HepG2 (cell line): Measurements from ENCODE around the gene PLEKHN1. TPM values are rescaled to one million over a fixed set of nuclear protein-coding genes. Genes with fewer than 3 reads are reported as not detected.

Experiments used
- CENPX ChIP-seq: sonication (generic); formaldehyde crosslinking; IDR thresholded peaks from 2 replicates; pipeline ENCODE4 v1.9.0; 2021; ENCODE audit warnings: mild to moderate bottlenecking, missing genetic modification reagents, moderate library complexity
- HNF4G ChIP-seq, 2 experiments: sonication (generic) in 1 of 2; formaldehyde crosslinking in 1 of 2; IDR thresholded peaks; 2 replicates each; pipeline versions ENCODE4 v1.4.0 to v1.6.1; 2011 to 2020; ENCODE audit warnings: borderline replicate concordance in 2 of 2, low read depth in 2 of 2, mild to moderate bottlenecking in 2 of 2, low read length in 1 of 2, missing genetic modification reagents in 1 of 2, moderate library complexity in 1 of 2
- KLF15 ChIP-seq: sonication (generic); formaldehyde crosslinking; IDR thresholded peaks from 2 replicates; pipeline ENCODE4 v1.8.1; 2023; ENCODE audit warnings: borderline replicate concordance, mild to moderate bottlenecking, inconsistent platforms, missing genetic modification reagents, mixed read lengths
- NR2F2 ChIP-seq: IDR thresholded peaks from 2 replicates; pipeline ENCODE4 v1.6.1; 2012; ENCODE audit warnings: low read depth, inconsistent platforms, borderline replicate concordance
- ONECUT2 ChIP-seq: sonication (generic); formaldehyde crosslinking; IDR thresholded peaks from 2 replicates; pipeline ENCODE4 v1.4.0; 2020; ENCODE audit warnings: missing genetic modification reagents
- PRMT3 ChIP-seq: sonication (generic); formaldehyde crosslinking; IDR thresholded peaks from 2 replicates; pipeline ENCODE4 v1.8.1; 2022; ENCODE audit warnings: low read depth, mild to moderate bottlenecking, moderate library complexity, missing genetic modification reagents, borderline replicate concordance
- SRSF1 ChIP-seq: fragments of 200-400 bp; formaldehyde crosslinking; optimal IDR thresholded peaks from 2 replicates; pipeline ENCODE3; 2017; ENCODE audit warnings: mild to moderate bottlenecking, low read depth, low read length, moderate library complexity
- TOPORS ChIP-seq: sonication (generic); formaldehyde crosslinking; IDR thresholded peaks from 2 replicates; pipeline ENCODE4 v1.8.0; 2023; ENCODE audit warnings: mild to moderate bottlenecking, missing genetic modification reagents
- ZNF333 ChIP-seq: sonication (generic); formaldehyde crosslinking; IDR thresholded peaks from 2 replicates; pipeline ENCODE4 v1.4.0; 2020; ENCODE audit warnings: mild to moderate bottlenecking, missing genetic modification reagents, borderline replicate concordance
- ZNF382 ChIP-seq: sonication (generic); formaldehyde crosslinking; IDR thresholded peaks from 2 replicates; pipeline ENCODE4 v1.5.0; 2020; ENCODE audit warnings: missing genetic modification reagents, mild to moderate bottlenecking, borderline replicate concordance
- ZNF672 ChIP-seq: sonication (generic); formaldehyde crosslinking; IDR thresholded peaks from 2 replicates; pipeline ENCODE4 v1.8.1; 2022; ENCODE audit warnings: missing genetic modification reagents
- ZNF790 ChIP-seq: sonication (generic); formaldehyde crosslinking; IDR thresholded peaks from 2 replicates; pipeline ENCODE4 v1.8.0; 2022; ENCODE audit warnings: missing genetic modification reagents, mild to moderate bottlenecking, borderline replicate concordance
- polyA plus RNA-seq, 8 experiments: library from polyadenylated mRNA; depleted of rRNA in 3 of 8; stranded (reverse) in 7 of 8; unstranded in 1 of 8; fragments of >200 nt; fragmentation: Illumina TruSeq in 4 of 8; extraction: Trizol in 4 of 8; gene quantifications; 2 replicates each; pipeline versions ENCODE4 v1.2.1 to v1.2.3, GENCODE V29; 2011 to 2016; ENCODE audit warnings: low read depth in 4 of 8, missing spikeins in 1 of 8, mixed read lengths in 1 of 8; ENCODE audit not compliant: insufficient read depth in 1 of 8
- total RNA-seq, 5 experiments: library from RNA; depleted of rRNA; stranded (reverse); fragments of >200 nt; fragmentation: Illumina TruSeq; extraction: Trizol; gene quantifications; 2 replicates each; pipeline ENCODE4 v1.2.3, GENCODE V29; 2016; ENCODE audit warnings: low read depth in 1 of 5
- TF ChIP-seq, protein P1 (sequence below): sonication (generic); formaldehyde crosslinking; conservative IDR thresholded peaks from 2 replicates; pipeline ENCODE4 v1.4.0; 2020; ENCODE audit warnings: missing genetic modification reagents
- TF ChIP-seq, protein P2 (sequence below): sonication (generic); formaldehyde crosslinking; IDR thresholded peaks from 2 replicates; pipeline ENCODE4 v1.9.0; 2021; ENCODE audit warnings: missing genetic modification reagents, borderline replicate concordance
- TF ChIP-seq, protein P3 (sequence below): sonication (generic); formaldehyde crosslinking; IDR thresholded peaks from 2 replicates; pipeline ENCODE4 v1.4.0; 2020; ENCODE audit warnings: missing genetic modification reagents
- TF ChIP-seq, protein P4 (sequence below): sonication (generic); formaldehyde crosslinking; IDR thresholded peaks from 2 replicates; pipeline ENCODE4 v1.5.0; 2020; ENCODE audit warnings: mild to moderate bottlenecking, missing genetic modification reagents, borderline replicate concordance
- TF ChIP-seq, protein P5 (sequence below): sonication (generic); formaldehyde crosslinking; IDR thresholded peaks from 2 replicates; pipeline ENCODE4 v1.5.1; 2020; ENCODE audit warnings: missing genetic modification reagents, mild to moderate bottlenecking, borderline replicate concordance

PLEKHN1 gene
- total and polyA plus RNA-seq, 2 of the 13 experiments (the other 11 are each of a cell fraction or from before 2014, with no cell fraction given): 0.42 to 0.58 TPM

DNA sequence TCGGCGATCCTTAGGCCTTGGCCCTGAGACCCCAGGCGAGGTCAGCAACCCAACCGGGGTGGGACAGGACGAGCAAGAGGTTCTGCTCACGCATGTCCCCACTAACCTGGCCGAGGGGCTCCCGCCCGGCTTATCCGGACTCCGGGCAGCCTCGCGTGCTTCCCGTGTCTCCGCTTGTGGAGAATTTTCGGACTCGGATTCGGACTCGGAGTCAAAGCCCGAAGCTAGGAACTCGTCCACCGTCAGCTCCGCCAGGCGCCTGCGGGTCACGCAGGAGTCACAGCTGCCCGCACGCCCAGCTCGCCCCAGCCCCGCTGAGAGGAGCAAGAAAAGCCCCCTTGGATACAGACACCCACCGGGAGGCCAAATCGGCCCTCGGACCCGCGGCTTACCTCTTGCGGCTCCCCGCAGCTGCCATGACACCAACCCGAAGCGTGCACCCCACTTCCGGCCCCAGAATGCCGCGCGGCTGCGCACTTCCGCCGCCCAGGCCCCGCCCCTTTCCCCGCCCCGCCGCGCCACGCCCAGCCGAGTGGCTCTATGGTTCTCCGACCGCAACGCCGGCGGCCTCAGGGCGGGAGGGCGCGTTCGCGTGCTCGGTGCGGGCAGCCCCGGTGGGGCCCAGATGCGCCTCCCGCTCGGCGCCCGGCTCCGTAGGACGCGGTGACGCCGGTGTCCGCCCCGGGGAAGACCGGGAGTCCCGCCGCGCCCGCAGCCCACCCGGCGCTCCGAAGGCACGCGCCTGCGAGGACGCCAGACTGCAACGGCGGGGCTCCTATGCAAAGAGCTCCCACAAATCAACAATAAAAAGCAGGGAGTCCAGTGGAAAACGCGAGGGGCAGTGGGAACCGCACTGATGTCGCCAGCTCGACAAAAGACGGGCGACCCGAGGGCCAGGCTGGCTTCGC lies 7.2 kb upstream of the PLEKHN1 start, which contains the start of gene NOC2L (continued):
- TF ChIP-seq, protein P1, sequence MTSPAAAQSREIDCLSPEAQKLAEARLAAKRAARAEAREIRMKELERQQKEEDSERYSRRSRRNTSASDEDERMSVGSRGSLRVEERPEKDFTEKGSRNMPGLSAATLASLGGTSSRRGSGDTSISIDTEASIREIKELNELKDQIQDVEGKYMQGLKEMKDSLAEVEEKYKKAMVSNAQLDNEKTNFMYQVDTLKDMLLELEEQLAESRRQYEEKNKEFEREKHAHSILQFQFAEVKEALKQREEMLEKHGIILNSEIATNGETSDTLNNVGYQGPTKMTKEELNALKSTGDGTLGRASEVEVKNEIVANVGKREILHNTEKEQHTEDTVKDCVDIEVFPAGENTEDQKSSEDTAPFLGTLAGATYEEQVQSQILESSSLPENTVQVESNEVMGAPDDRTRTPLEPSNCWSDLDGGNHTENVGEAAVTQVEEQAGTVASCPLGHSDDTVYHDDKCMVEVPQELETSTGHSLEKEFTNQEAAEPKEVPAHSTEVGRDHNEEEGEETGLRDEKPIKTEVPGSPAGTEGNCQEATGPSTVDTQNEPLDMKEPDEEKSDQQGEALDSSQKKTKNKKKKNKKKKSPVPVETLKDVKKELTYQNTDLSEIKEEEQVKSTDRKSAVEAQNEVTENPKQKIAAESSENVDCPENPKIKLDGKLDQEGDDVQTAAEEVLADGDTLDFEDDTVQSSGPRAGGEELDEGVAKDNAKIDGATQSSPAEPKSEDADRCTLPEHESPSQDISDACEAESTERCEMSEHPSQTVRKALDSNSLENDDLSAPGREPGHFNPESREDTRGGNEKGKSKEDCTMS (CRISPR knock-in tag): no peak
- TF ChIP-seq ZNF333: no peak
- TF ChIP-seq, protein P2, sequence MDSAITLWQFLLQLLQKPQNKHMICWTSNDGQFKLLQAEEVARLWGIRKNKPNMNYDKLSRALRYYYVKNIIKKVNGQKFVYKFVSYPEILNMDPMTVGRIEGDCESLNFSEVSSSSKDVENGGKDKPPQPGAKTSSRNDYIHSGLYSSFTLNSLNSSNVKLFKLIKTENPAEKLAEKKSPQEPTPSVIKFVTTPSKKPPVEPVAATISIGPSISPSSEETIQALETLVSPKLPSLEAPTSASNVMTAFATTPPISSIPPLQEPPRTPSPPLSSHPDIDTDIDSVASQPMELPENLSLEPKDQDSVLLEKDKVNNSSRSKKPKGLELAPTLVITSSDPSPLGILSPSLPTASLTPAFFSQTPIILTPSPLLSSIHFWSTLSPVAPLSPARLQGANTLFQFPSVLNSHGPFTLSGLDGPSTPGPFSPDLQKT: 0 out of 2 replicates have a peak, but pooled peaks have one; percentile 51
- TF ChIP-seq TOPORS: no peak
- no peak for TF ChIP-seq ONECUT2 (CRISPR knock-in tag)
- TF ChIP-seq ZNF672: no peak
- TF ChIP-seq ZNF790 (CRISPR knock-in tag): no peak
- no peak for TF ChIP-seq SRSF1
- TF ChIP-seq, protein P3, sequence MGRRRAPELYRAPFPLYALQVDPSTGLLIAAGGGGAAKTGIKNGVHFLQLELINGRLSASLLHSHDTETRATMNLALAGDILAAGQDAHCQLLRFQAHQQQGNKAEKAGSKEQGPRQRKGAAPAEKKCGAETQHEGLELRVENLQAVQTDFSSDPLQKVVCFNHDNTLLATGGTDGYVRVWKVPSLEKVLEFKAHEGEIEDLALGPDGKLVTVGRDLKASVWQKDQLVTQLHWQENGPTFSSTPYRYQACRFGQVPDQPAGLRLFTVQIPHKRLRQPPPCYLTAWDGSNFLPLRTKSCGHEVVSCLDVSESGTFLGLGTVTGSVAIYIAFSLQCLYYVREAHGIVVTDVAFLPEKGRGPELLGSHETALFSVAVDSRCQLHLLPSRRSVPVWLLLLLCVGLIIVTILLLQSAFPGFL (CRISPR knock-in tag): no peak
- TF ChIP-seq, protein P4, sequence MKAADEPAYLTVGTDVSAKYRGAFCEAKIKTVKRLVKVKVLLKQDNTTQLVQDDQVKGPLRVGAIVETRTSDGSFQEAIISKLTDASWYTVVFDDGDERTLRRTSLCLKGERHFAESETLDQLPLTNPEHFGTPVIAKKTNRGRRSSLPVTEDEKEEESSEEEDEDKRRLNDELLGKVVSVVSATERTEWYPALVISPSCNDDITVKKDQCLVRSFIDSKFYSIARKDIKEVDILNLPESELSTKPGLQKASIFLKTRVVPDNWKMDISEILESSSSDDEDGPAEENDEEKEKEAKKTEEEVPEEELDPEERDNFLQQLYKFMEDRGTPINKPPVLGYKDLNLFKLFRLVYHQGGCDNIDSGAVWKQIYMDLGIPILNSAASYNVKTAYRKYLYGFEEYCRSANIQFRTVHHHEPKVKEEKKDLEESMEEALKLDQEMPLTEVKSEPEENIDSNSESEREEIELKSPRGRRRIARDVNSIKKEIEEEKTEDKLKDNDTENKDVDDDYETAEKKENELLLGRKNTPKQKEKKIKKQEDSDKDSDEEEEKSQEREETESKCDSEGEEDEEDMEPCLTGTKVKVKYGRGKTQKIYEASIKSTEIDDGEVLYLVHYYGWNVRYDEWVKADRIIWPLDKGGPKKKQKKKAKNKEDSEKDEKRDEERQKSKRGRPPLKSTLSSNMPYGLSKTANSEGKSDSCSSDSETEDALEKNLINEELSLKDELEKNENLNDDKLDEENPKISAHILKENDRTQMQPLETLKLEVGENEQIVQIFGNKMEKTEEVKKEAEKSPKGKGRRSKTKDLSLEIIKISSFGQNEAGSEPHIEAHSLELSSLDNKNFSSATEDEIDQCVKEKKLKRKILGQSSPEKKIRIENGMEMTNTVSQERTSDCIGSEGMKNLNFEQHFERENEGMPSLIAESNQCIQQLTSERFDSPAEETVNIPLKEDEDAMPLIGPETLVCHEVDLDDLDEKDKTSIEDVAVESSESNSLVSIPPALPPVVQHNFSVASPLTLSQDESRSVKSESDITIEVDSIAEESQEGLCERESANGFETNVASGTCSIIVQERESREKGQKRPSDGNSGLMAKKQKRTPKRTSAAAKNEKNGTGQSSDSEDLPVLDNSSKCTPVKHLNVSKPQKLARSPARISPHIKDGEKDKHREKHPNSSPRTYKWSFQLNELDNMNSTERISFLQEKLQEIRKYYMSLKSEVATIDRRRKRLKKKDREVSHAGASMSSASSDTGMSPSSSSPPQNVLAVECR: peak; percentile 91; the same call in 1 of the 2 replicates
- no peak for TF ChIP-seq ZNF382 (CRISPR knock-in tag)
- TF ChIP-seq HNF4G (IDR thresholded peaks at IDR 0.05; ENCODE audit: borderline replicate concordance, low read depth, low read length): no peak
- TF ChIP-seq HNF4G (CRISPR knock-in tag; IDR thresholded peaks at IDR 0.05; ENCODE audit: borderline replicate concordance, low read depth): no peak
- TF ChIP-seq NR2F2: no peak
- TF ChIP-seq KLF15 (CRISPR knock-in tag): no peak
- TF ChIP-seq, protein P5, sequence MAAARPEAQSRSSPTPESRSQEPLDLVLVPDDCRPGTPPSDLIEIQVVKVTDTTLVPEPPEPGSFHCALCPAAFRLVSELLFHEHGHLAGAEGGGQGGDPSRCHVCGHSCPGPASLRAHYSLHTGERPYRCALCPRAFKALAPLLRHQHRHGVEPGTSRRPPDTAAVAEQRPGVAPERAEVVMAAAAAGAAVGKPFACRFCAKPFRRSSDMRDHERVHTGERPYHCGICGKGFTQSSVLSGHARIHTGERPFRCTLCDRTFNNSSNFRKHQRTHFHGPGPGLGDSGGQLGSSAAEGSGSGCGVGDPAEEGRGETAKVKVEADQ (CRISPR knock-in tag): no peak
- no peak for TF ChIP-seq CENPX (CRISPR knock-in tag)
- no peak for TF ChIP-seq PRMT3
